Liver (tissue), 2 donors: ENCODE results near the gene WEE1.

Experiments used
- GABPA ChIP-seq, 2 donors: IDR thresholded peaks in 1 of 2; conservative IDR thresholded peaks in 1 of 2; 2 replicates each; pipeline ENCODE4 v1.6.1; 2016; ENCODE audit warnings: antibody characterized with exemption in 2 of 2, mild to moderate bottlenecking in 1 of 2, moderate library complexity in 1 of 2
- RAD21 ChIP-seq, 2 donors: IDR thresholded peaks; 2 replicates each; pipeline ENCODE4 v1.6.1; 2016; ENCODE audit warnings: antibody characterized with exemption in 2 of 2, mild to moderate bottlenecking in 2 of 2
- RXRA ChIP-seq, 2 donors: IDR thresholded peaks; 2 replicates each; pipeline ENCODE4 v1.6.1; 2017 to 2018; ENCODE audit warnings: antibody characterized with exemption in 2 of 2, mild to moderate bottlenecking in 1 of 2
- YY1 ChIP-seq: IDR thresholded peaks from 2 replicates; pipeline ENCODE4 v1.6.1; 2016; ENCODE audit warnings: antibody characterized with exemption, mild to moderate bottlenecking
- ZBTB33 ChIP-seq: IDR thresholded peaks from 2 replicates; pipeline ENCODE4 v1.6.1; 2016; ENCODE audit warnings: antibody characterized with exemption
- donor health status: healthy.

GRCh38 chr11:9615031-9615451, 41.6 kb downstream of the WEE1 start:
- TF ChIP-seq RAD21 (IDR thresholded peaks at IDR 0.05) (no peak), YY1 (no peak), GABPA (IDR thresholded peaks at IDR 0.05 in 1 of 2, conservative IDR thresholded peaks at IDR 0.05 in 1 of 2) (no peak), RXRA (IDR thresholded peaks at IDR 0.05) (no peak), ZBTB33 (no peak)
